ENCODE data around the gene ATG10. TPM values are rescaled to one million over a fixed set of nuclear protein-coding genes. Genes with fewer than 3 reads are reported as not detected.

The ATG10 gene
- total and polyA plus RNA-seq, 2 of the 13 experiments (the other 11 are each of a cell fraction or from before 2014, with no cell fraction given), result 2.0 to 5.7 TPM

- peak; percentile 78 for TF ChIP-seq ZNF256 (CRISPR knock-in tag; conservative IDR thresholded peaks at IDR 0.05)
- peak; percentile 98 for TF ChIP-seq POLR2G (IDR thresholded peaks at IDR 0.05; ENCODE audit: low read depth, low read length)
- peak in 1 of 2 experiments; percentile 48; a peak in 1 of 4 replicates for TF ChIP-seq REST (IDR thresholded peaks at IDR 0.05; ENCODE audit: borderline replicate concordance in 1 of 2, low read depth in 1 of 2, low read length in 2 of 2)
- no peak for TF ChIP-seq ZFP62 (CRISPR knock-in tag; IDR thresholded peaks at IDR 0.05)
- no peak; the same call in 1 of the 2 replicates for TF ChIP-seq ZNF180 (CRISPR knock-in tag; IDR thresholded peaks at IDR 0.05; ENCODE audit: borderline replicate concordance, low read depth)
- TF ChIP-seq HDAC6 (IDR thresholded peaks at IDR 0.05; ENCODE audit: low read depth, low read length), result peak; percentile 89; the same call in 1 of the 2 replicates
- TF ChIP-seq ZSCAN20 (CRISPR knock-in tag; IDR thresholded peaks at IDR 0.05; ENCODE audit: borderline replicate concordance), result 0 out of 2 replicates have a peak, but pooled peaks have one; percentile 59
- TF ChIP-seq POLR2AphosphoS2 (IDR thresholded peaks at IDR 0.05; ENCODE audit: low read depth, low read length), result 0 out of 2 replicates have a peak, but pooled peaks have one; percentile 44
- TF ChIP-seq MYC (CRISPR knock-in tag; IDR thresholded peaks at IDR 0.05; ENCODE audit: borderline replicate concordance), result peak; percentile 99
- no peak for TF ChIP-seq ZXDC (CRISPR knock-in tag; IDR thresholded peaks at IDR 0.05)
- TF ChIP-seq ZBTB7B (CRISPR knock-in tag; IDR thresholded peaks at IDR 0.05), result no peak
- TF ChIP-seq ZNF263 (CRISPR knock-in tag; IDR thresholded peaks at IDR 0.05), result peak; percentile 55; the same call in 1 of the 2 replicates
- no peak for TF ChIP-seq ZSCAN25 (CRISPR knock-in tag; IDR thresholded peaks at IDR 0.05)
- no peak for TF ChIP-seq ZNF282 (IDR thresholded peaks at IDR 0.05; ENCODE audit: partially characterized antibody)
- no peak for TF ChIP-seq SRSF4 (IDR thresholded peaks at IDR 0.05; ENCODE audit: low read depth, low read length, poor library complexity, severe bottlenecking)
- TF ChIP-seq SP2 (CRISPR knock-in tag; IDR thresholded peaks at IDR 0.05), result no peak
- TF ChIP-seq PRPF4 (IDR thresholded peaks at IDR 0.05; ENCODE audit: low read depth, low read length, poor library complexity, severe bottlenecking), result no peak
- TF ChIP-seq, protein P1, sequence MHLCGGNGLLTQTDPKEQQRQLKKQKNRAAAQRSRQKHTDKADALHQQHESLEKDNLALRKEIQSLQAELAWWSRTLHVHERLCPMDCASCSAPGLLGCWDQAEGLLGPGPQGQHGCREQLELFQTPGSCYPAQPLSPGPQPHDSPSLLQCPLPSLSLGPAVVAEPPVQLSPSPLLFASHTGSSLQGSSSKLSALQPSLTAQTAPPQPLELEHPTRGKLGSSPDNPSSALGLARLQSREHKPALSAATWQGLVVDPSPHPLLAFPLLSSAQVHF (CRISPR knock-in tag; IDR thresholded peaks at IDR 0.05), result no peak
- no peak for TF ChIP-seq THYN1 (CRISPR knock-in tag; IDR thresholded peaks at IDR 0.05; ENCODE audit: borderline replicate concordance, low read depth)
- TF ChIP-seq, protein P2, sequence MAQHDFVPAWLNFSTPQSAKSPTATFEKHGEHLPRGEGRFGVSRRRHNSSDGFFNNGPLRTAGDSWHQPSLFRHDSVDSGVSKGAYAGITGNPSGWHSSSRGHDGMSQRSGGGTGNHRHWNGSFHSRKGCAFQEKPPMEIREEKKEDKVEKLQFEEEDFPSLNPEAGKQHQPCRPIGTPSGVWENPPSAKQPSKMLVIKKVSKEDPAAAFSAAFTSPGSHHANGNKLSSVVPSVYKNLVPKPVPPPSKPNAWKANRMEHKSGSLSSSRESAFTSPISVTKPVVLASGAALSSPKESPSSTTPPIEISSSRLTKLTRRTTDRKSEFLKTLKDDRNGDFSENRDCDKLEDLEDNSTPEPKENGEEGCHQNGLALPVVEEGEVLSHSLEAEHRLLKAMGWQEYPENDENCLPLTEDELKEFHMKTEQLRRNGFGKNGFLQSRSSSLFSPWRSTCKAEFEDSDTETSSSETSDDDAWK (CRISPR knock-in tag; IDR thresholded peaks at IDR 0.05), result no peak
These were observed 306.3 kb downstream of the ATG10 start, which contains the start of gene RPS23 (continued) for GRCh38 chr5:82277987-82278710.
